Ovary (tissue), 9 donors: Measurements from ENCODE around the gene PCNT. TPM values are rescaled to one million over a fixed set of nuclear protein-coding genes. Genes with fewer than 3 reads are reported as not detected.

ENCODE experiments used
- DNase-seq, 5 donors: peaks; one replicate each; pipeline ENCODE4 v3.0.0-alpha.2; 2019 to 2020
- H3K27ac ChIP-seq, 2 donors: fragments of 200-600 bp; one replicate each; pipeline versions ENCODE4 v1.5.1 to v1.8.0; 2019 to 2022
- H3K27me3 ChIP-seq: fragments of 200-600 bp; one replicate; pipeline ENCODE4 v1.8.0; 2022
- H3K36me3 ChIP-seq: fragments of 200-600 bp; sonication (generic); one replicate; pipeline ENCODE4 v1.5.1; 2019
- H3K4me1 ChIP-seq: one replicate; pipeline ENCODE4 v1.8.1; 2013; ENCODE audit warnings: mild to moderate bottlenecking, moderate library complexity; ENCODE audit not compliant: insufficient read depth
- H3K4me3 ChIP-seq: fragments of 200-600 bp; sonication (generic); one replicate; pipeline ENCODE4 v1.5.1; 2017
- H3K9me3 ChIP-seq, 2 donors: fragments of 200-600 bp in 1 of 2; sonication (generic) in 1 of 2; one replicate each; pipeline versions ENCODE4 v1.5.1 to v1.8.1; 2013 to 2019; ENCODE audit warnings: mild to moderate bottlenecking in 1 of 2, moderate library complexity in 1 of 2
- CTCF ChIP-seq, 3 donors: fragments of 450-650 bp in 2 of 3; fragments of 200-600 bp in 1 of 3; IDR thresholded peaks; one replicate each; pipeline versions ENCODE4 v1.5.1 to v1.8.0; 2016 to 2022; ENCODE audit warnings: antibody characterized with exemption in 3 of 3, mild to moderate bottlenecking in 1 of 3
- EP300 ChIP-seq: sonication (generic); formaldehyde crosslinking; IDR thresholded peaks from one replicate; pipeline ENCODE4 v1.6.1; 2017; ENCODE audit warnings: antibody characterized with exemption
- POLR2A ChIP-seq: fragments of 450-650 bp; IDR thresholded peaks from one replicate; pipeline ENCODE4 v1.6.1; 2017; ENCODE audit warnings: antibody characterized with exemption, mild to moderate bottlenecking, moderate library complexity
- WGBS, 3 donors: extraction: QIAGEN DNeasy Blood & Tissue Kit in 1 of 3; methylation state at CpG; one replicate each; pipeline versions ENCODE4 v1.1.5 to v1.1.7; 2013 to 2017; 5-methylcytosine and 5-hydroxymethylcytosine counted together
- intact Hi-C, 4 donors: fragments of 100-400 bp; cut with DNase I; formaldehyde crosslinking; loops; one replicate each; pipeline versions ENCODE4 v1.11.0 to v1.15.1; 2022 to 2023
- polyA plus RNA-seq, 2 donors: library from polyadenylated mRNA; stranded (reverse); fragments of 200-250 nt in 1 of 2; fragments of 350-450 nt in 1 of 2; fragmentation: Illumina TruSeq in 1 of 2; extraction: RNeasy Lipid Tissue Mini Kit (QIAGEN cat#74804) in 1 of 2; gene quantifications; one replicate each; pipeline ENCODE4 v1.2.3, GENCODE V29; 2013 to 2014
- total RNA-seq, 7 donors: library from RNA; depleted of rRNA in 2 of 7; stranded (reverse); fragments of >200 nt in 2 of 7; fragmentation: NEBNext Ultra II Directional in 3 of 7; extraction: Animal tissue kit (Norgen Biotek cat#: 25700) in 3 of 7; gene quantifications; one replicate each; pipeline versions ENCODE4 v1.1.0 to v1.2.4, GENCODE V29; 2016 to 2023
- donor health status: DM: no; HTN: no; CAD: no; lungs with moderate emphysema.
- donor health status: DM: no; HTN: no; CAD: no.
- donor health status: Bipolar disorder and iron deficiency.
- donor health status: DM: yes; HTN: yes; CAD: no.
- donor health status: DM: no; HTN: no; CAD: no.
- donor health status: DM: yes; HTN: yes; CAD: no.

Gene PCNT
- total and polyA plus RNA-seq, 9 donors = 11.1 to 28.2 (median 18.6) TPM

- no peak overlapping the region for H3K4me3 ChIP-seq
- intact Hi-C loops = no loop called here
- H3K27ac ChIP-seq = no peak overlapping the region
- no peaks in the 10 kb centered on the region for H3K27me3 ChIP-seq
- WGBS, 3 donors = 91 to 94% (median 93%) methylated on average over 20 to 23 of the region's 23 CpGs
- no peaks in the 10 kb centered on the region for H3K36me3 ChIP-seq
- no peak for DNase-seq
- no peaks in the 10 kb centered on the region for H3K9me3 ChIP-seq
- H3K4me1 ChIP-seq = no peaks in the 10 kb centered on the region
- no peak for TF ChIP-seq CTCF (IDR thresholded peaks at IDR 0.05)
- TF ChIP-seq POLR2A = no peak
- TF ChIP-seq EP300 = no peak
Observed at GRCh38 chr21:46434322-46434958, 110.5 kb downstream of the PCNT start.

GRCh38 chr21:46435786-46436227 lies 111.9 kb downstream of the PCNT start:
- intact Hi-C loops = no loop called here
- Histone ChIP-seq H3K27ac (no peak overlapping the region), H3K4me3 (no peak overlapping the region), H3K36me3 (no peaks in the 10 kb centered on the region), H3K9me3 (no peaks in the 10 kb centered on the region), H3K27me3 (no peaks in the 10 kb centered on the region), H3K4me1 (no peaks in the 10 kb centered on the region)
- WGBS, 3 donors = 96 to 97% (median 97%) methylated on average over 29 of the region's 29 CpGs
- TF ChIP-seq POLR2A (no peak), CTCF (IDR thresholded peaks at IDR 0.05) (no peak), EP300 (no peak)
- DNase-seq = no peak

GRCh38 chr21:46436621-46437020 lies 112.7 kb downstream of the PCNT start:
- H3K27me3 ChIP-seq = no peaks in the 10 kb centered on the region
- H3K27ac ChIP-seq = no peak overlapping the region
- H3K36me3 ChIP-seq = no peaks in the 10 kb centered on the region
- no peaks in the 10 kb centered on the region for H3K9me3 ChIP-seq
- TF ChIP-seq POLR2A (no peak), EP300 (no peak), CTCF (IDR thresholded peaks at IDR 0.05) (no peak)
- DNase-seq = no peak
- WGBS, 3 donors = 84 to 88% (median 86%) methylated on average over 15 of the region's 15 CpGs
- no peaks in the 10 kb centered on the region for H3K4me1 ChIP-seq
- intact Hi-C loops = no loop called here
- no peak overlapping the region for H3K4me3 ChIP-seq

- intact Hi-C loops = no loop called here
- DNase-seq = no peak
Observed at GRCh38 chr21:46437096-46437498, 113.1 kb downstream of the PCNT start.

More at GRCh38 chr21:46437096-46437498, 113.1 kb downstream of the PCNT start:
- H3K4me3 ChIP-seq = no peak overlapping the region
- 83 to 86% (median 84%) methylated on average over 13 of the region's 13 CpGs for WGBS, 3 donors
- no peaks in the 10 kb centered on the region for H3K36me3 ChIP-seq
- H3K9me3 ChIP-seq = no peaks in the 10 kb centered on the region
- TF ChIP-seq CTCF (IDR thresholded peaks at IDR 0.05) (no peak), POLR2A (no peak), EP300 (no peak)
- H3K4me1 ChIP-seq = no peaks in the 10 kb centered on the region
- no peaks in the 10 kb centered on the region for H3K27me3 ChIP-seq
- H3K27ac ChIP-seq = no peak overlapping the region
